OCI-LY7 (cell line): ENCODE results near the gene DNAH8. TPM values are rescaled to one million over a fixed set of nuclear protein-coding genes. Genes with fewer than 3 reads are reported as not detected.

Source experiments
- BruUV-seq: library from RNA; stranded (reverse); fragments of 400-500 nt; replicated peaks from 2 replicates; lab custom pipeline; 2021; lab: Mats Ljungman, UMichigan
- CTCF ChIA-PET: fragments of 300-600 bp; sonication (Branson Sonifier 250); formaldehyde crosslinking; loops from one replicate; lab custom pipeline; 2022; ENCODE audit warnings: antibody characterized with exemption; ENCODE audit not compliant: unreplicated experiment; lab: Charles Lee
- POLR2A ChIA-PET: fragments of 300-600 bp; sonication (Branson Sonifier 250); formaldehyde crosslinking; loops from one replicate; lab custom pipeline; 2022; ENCODE audit warnings: antibody characterized with exemption; lab: Charles Lee
- DNase-seq: peaks from one replicate; pipeline ENCODE4 v3.0.0-alpha.2; 2015; ENCODE audit warnings: low spot score
- H2AFZ ChIP-seq: fragments of 200-600 bp; sonication (generic), shearing (Covaris generic); 2 replicates; pipeline ENCODE4 v1.6.1; 2014; ENCODE audit warnings: mild to moderate bottlenecking, antibody characterized with exemption, low read length, moderate library complexity
- H3K27ac ChIP-seq: fragments of 200-600 bp; sonication (generic); 2 replicates; pipeline ENCODE4 v1.5.1; 2014; ENCODE audit warnings: mixed run types, low read depth, mild to moderate bottlenecking, moderate library complexity, low read length, inconsistent platforms; ENCODE audit not compliant: poor library complexity, severe bottlenecking
- H3K36me3 ChIP-seq: fragments of 200-600 bp; sonication (generic); 2 replicates; pipeline ENCODE4 v1.6.1; 2014; ENCODE audit warnings: mild to moderate bottlenecking, antibody characterized with exemption, low read length, moderate library complexity, mixed read lengths; ENCODE audit not compliant: insufficient read depth
- H3K4me1 ChIP-seq: fragments of 200-600 bp; sonication (generic); 2 replicates; pipeline ENCODE4 v1.5.1; 2014; ENCODE audit warnings: mild to moderate bottlenecking, low read length; ENCODE audit not compliant: insufficient read depth, poor library complexity, severe bottlenecking
- H3K4me2 ChIP-seq: fragments of 200-600 bp; sonication (generic); 2 replicates; pipeline ENCODE4 v1.6.1; 2014; ENCODE audit warnings: mild to moderate bottlenecking, low read length
- H3K4me3 ChIP-seq: fragments of 200-600 bp; sonication (generic); 2 replicates; pipeline ENCODE4 v1.5.1; 2014; ENCODE audit warnings: mild to moderate bottlenecking, low read depth, low read length; ENCODE audit not compliant: poor library complexity, severe bottlenecking
- H3K79me2 ChIP-seq: fragments of 200-600 bp; sonication (generic); 2 replicates; pipeline ENCODE4 v1.6.1; 2016; ENCODE audit warnings: low read depth, mild to moderate bottlenecking, low read length, moderate library complexity, mixed read lengths; ENCODE audit not compliant: insufficient read depth
- H3K9me2 ChIP-seq: fragments of 200-600 bp; sonication (generic); 2 replicates; pipeline ENCODE4 v1.6.1; 2016; ENCODE audit warnings: mild to moderate bottlenecking, low read length, mixed read lengths; ENCODE audit not compliant: insufficient read depth
- H3K9me3 ChIP-seq: fragments of 200-600 bp; sonication (generic); 2 replicates; pipeline ENCODE4 v1.6.1; 2014; ENCODE audit warnings: mild to moderate bottlenecking, mixed run types, low read length, mixed read lengths
- H4K20me1 ChIP-seq: fragments of 200-600 bp; sonication (generic); 2 replicates; pipeline ENCODE4 v1.6.1; 2014; ENCODE audit warnings: mild to moderate bottlenecking, antibody characterized with exemption, low read length, moderate library complexity, mixed read lengths; ENCODE audit not compliant: insufficient read depth
- EZH2phosphoT487 ChIP-seq: fragments of 200-600 bp; sonication (generic); IDR thresholded peaks from 2 replicates; pipeline ENCODE4 v1.6.1; 2018; ENCODE audit warnings: low read depth, borderline replicate concordance, mild to moderate bottlenecking, mixed run types, antibody characterized with exemption, low read length, moderate library complexity, mixed read lengths
- intact Hi-C: fragments of 100-400 bp; cut with micrococcal nuclease; formaldehyde crosslinking; loops from one replicate; pipeline ENCODE4 v1.10.0; 2022; ENCODE audit not compliant: unreplicated experiment
- total RNA-seq, 2 experiments: library from RNA; depleted of rRNA in 1 of 2; stranded (reverse); fragments of >200 nt in 1 of 2; shearing (Covaris generic) in 1 of 2; gene quantifications; 2 replicates each; pipeline ENCODE4 v1.2.3, GENCODE V29; 2014 to 2022
- TF ChIP-seq, protein P1 (sequence below): fragments of 200-600 bp; sonication (generic); conservative IDR thresholded peaks from 2 replicates; pipeline ENCODE4 v1.5.1; 2014; ENCODE audit warnings: mild to moderate bottlenecking, antibody characterized with exemption, low read length, moderate library complexity, mixed read lengths

Gene DNAH8
- total RNA-seq, 2 experiments from 2014 or later = not detected

DNA sequence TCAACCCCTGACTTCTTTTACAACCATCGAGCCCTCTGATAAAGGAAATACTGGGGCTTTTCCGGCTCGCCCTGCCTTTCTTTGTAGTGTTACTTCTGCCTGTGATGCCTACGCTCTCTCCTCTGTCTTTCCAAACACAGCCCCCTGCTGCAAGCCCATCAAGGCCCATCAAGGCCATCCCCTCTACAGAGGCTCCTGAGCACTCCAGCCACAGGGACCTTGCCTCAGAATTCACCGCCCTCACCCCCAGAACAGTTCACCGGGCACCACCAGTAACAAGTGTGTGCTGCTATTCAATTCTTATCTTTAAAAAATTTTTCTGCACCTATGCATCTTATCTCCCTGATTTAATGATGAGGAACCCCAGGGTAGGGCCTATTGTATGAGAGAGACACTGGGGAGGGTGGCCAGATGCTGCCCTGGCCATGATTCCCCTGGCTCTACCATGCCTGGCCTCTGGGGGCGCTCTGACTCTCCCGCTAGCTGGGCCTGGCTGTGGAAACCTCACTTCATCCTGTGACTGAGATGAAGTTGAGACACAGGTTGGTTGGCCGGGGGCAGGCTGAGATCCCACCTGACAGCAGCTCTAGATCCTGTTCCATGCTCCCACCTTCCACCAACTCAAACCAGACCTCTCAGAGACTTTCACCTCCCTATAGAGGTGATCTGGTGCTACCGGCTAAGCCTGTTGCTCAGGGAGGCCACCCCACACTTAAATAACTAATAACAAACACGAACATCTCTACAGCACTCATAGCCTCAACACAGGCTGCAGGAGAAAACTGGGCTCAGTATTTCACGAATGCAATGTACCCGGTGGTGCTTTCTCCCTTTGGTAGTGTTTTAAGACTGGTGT is 314.3 kb downstream of the DNAH8 start:
- Histone ChIP-seq H3K4me3 (no peak overlapping the region), H3K9me2 (no peaks in the 10 kb centered on the region), H3K36me3 (no peaks in the 10 kb centered on the region), H4K20me1 (no peaks in the 10 kb centered on the region), H3K27ac (no peak overlapping the region), H3K4me1 (no peaks in the 10 kb centered on the region), H3K79me2 (no peaks in the 10 kb centered on the region), H2AFZ (no peak overlapping the region), H3K9me3 (no peaks in the 10 kb centered on the region), H3K4me2 (no peak overlapping the region)
- ChIA-PET CTCF (no interaction called here), POLR2A (no interaction called here)
- BruUV-seq = no TSS peak
- TF ChIP-seq, protein P1, sequence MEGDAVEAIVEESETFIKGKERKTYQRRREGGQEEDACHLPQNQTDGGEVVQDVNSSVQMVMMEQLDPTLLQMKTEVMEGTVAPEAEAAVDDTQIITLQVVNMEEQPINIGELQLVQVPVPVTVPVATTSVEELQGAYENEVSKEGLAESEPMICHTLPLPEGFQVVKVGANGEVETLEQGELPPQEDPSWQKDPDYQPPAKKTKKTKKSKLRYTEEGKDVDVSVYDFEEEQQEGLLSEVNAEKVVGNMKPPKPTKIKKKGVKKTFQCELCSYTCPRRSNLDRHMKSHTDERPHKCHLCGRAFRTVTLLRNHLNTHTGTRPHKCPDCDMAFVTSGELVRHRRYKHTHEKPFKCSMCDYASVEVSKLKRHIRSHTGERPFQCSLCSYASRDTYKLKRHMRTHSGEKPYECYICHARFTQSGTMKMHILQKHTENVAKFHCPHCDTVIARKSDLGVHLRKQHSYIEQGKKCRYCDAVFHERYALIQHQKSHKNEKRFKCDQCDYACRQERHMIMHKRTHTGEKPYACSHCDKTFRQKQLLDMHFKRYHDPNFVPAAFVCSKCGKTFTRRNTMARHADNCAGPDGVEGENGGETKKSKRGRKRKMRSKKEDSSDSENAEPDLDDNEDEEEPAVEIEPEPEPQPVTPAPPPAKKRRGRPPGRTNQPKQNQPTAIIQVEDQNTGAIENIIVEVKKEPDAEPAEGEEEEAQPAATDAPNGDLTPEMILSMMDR = peak; percentile 85
- TF ChIP-seq EZH2phosphoT487 = no peak
- intact Hi-C loops = no loop called here
- peak; percentile 22 for DNase-seq

DNA sequence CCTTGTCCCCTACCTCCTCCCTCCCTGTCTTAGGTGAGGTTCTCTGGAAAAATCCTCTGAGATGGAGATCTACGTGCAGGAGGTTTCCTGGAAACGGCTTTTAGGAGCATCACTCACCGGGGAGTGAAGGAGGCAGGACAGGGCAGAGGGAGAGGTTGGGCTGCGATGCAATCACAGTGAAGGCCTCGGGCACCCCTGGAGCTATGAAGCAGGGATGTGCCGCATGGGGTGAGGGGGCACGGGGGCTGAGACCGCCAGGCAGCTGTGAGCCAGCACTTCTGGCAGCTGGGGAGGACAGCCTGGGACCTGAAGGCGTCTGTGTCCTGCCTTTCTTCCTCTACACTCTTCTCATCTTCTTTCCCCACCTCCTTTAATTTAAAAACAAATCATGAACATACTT is 320.6 kb downstream of the DNAH8 start:
- no peak overlapping the region for H2AFZ ChIP-seq
- BruUV-seq = no TSS peak
- intact Hi-C loops = no loop called here
- H3K9me2 ChIP-seq = no peaks in the 10 kb centered on the region
- no peaks in the 10 kb centered on the region for H3K4me1 ChIP-seq
- DNase-seq = no peak
- no peak overlapping the region for H3K27ac ChIP-seq
- ChIA-PET POLR2A (no interaction called here), CTCF (no interaction called here)
- H4K20me1 ChIP-seq = no peaks in the 10 kb centered on the region
- no peaks in the 10 kb centered on the region for H3K9me3 ChIP-seq
- TF ChIP-seq, protein P1 = no peak
- TF ChIP-seq EZH2phosphoT487 = no peak
- H3K4me3 ChIP-seq = no peak overlapping the region
- no peaks in the 10 kb centered on the region for H3K79me2 ChIP-seq
- no peak overlapping the region for H3K4me2 ChIP-seq
- H3K36me3 ChIP-seq = no peaks in the 10 kb centered on the region

DNA sequence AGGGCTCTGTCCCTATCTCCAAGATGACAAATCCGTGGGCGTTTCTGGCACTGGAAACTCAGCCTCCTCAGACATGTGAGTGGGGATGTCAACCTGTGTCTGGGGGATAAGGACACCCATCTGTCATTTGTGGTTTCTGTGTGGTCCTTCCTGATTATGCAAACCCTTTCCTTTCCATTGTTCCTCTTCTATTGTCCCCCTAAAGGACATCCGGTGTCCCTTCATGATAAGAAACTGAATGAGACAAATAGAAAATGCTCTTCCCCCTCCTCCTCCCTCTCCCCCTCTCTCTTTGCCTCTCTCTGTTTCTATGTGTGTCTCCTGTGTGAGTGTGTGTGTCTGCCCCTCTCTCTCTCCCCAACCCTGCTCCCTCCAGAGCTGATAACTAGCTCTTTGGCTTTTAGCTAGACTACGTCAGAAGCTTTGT is 322.0 kb downstream of the DNAH8 start:
- DNase-seq = no peak
- intact Hi-C loops = no loop called here
- no peaks in the 10 kb centered on the region for H3K9me2 ChIP-seq
- H3K4me1 ChIP-seq = no peaks in the 10 kb centered on the region
- no TSS peak for BruUV-seq
- H3K4me2 ChIP-seq = no peak overlapping the region
- no peaks in the 10 kb centered on the region for H3K36me3 ChIP-seq
- H4K20me1 ChIP-seq = no peaks in the 10 kb centered on the region
- POLR2A ChIA-PET = interaction anchor here (0.8 kb wide), 1 partner anchor 120 kb away, joined by 3 read pairs; no protein-coding TSS in a partner anchor
- TF ChIP-seq, protein P1 = no peak
- no peak for TF ChIP-seq EZH2phosphoT487
- H3K79me2 ChIP-seq = no peaks in the 10 kb centered on the region
- H3K4me3 ChIP-seq = no peak overlapping the region
- CTCF ChIA-PET = no interaction called here
- H3K27ac ChIP-seq = no peak overlapping the region
- H3K9me3 ChIP-seq = no peaks in the 10 kb centered on the region
- H2AFZ ChIP-seq = no peak overlapping the region
